Caco-2 (cell line): Measurements from ENCODE around the gene ADGB. TPM values are rescaled to one million over a fixed set of nuclear protein-coding genes. Genes with fewer than 3 reads are reported as not detected.

Experiments used
- BruUV-seq: library from RNA; stranded (reverse); fragments of 400-500 nt; replicated peaks from 2 replicates; lab custom pipeline; 2021; lab: Mats Ljungman, UMichigan
- CTCF ChIA-PET: fragments of 300-600 bp; sonication (Branson Sonifier 250); formaldehyde crosslinking; loops from one replicate; lab custom pipeline; 2022; ENCODE audit warnings: antibody characterized with exemption; lab: Charles Lee
- POLR2A ChIA-PET: fragments of 300-600 bp; sonication (Branson Sonifier 250); formaldehyde crosslinking; loops from one replicate; lab custom pipeline; 2022; ENCODE audit warnings: antibody characterized with exemption; lab: Charles Lee
- DNase-seq, 2 experiments: peaks; one replicate each; pipeline versions ENCODE4 v3.0.0 to v3.0.0-alpha.2; 2020 to 2022
- H3K27me3 ChIP-seq: replicated peaks from 2 replicates; pipeline ENCODE4 v1.6.0; 2011; ENCODE audit warnings: low read length; ENCODE audit not compliant: control insufficient read depth, insufficient read depth
- H3K36me3 ChIP-seq: 2 replicates; pipeline ENCODE4 v1.5.1; 2011; ENCODE audit warnings: low read length; ENCODE audit not compliant: control insufficient read depth, insufficient read depth
- H3K4me1 ChIP-seq: fragments of 250-450 bp; sonication (Bioruptor Pico); 2 replicates; pipeline ENCODE4 v1.5.1; 2020; ENCODE audit warnings: mild to moderate bottlenecking
- H3K4me3 ChIP-seq: 2 replicates; pipeline ENCODE4 v1.5.1; 2011; ENCODE audit warnings: low read depth, mild to moderate bottlenecking, control low read depth, low read length
- H3K9me3 ChIP-seq: fragments of 250-450 bp; sonication (Bioruptor Pico); 2 replicates; pipeline ENCODE4 v1.5.1; 2020; ENCODE audit warnings: mild to moderate bottlenecking, moderate library complexity
- H3K27ac Mint-ChIP-seq: one replicate; pipeline ENCODE4 v1.8.0; 2022; ENCODE audit warnings: mixed read lengths; ENCODE audit not compliant: unreplicated experiment
- H3K27me3 Mint-ChIP-seq: one replicate; pipeline ENCODE4 v1.8.0; 2022; ENCODE audit warnings: mixed read lengths; ENCODE audit not compliant: insufficient read depth, unreplicated experiment
- H3K36me3 Mint-ChIP-seq: one replicate; pipeline ENCODE4 v1.8.0; 2022; ENCODE audit warnings: mild to moderate bottlenecking, mixed read lengths; ENCODE audit not compliant: insufficient read depth, unreplicated experiment
- H3K4me1 Mint-ChIP-seq: one replicate; pipeline ENCODE4 v1.8.0; 2022; ENCODE audit warnings: low read depth, mixed read lengths; ENCODE audit not compliant: unreplicated experiment
- H3K4me3 Mint-ChIP-seq: one replicate; pipeline ENCODE4 v1.8.0; 2022; ENCODE audit warnings: mild to moderate bottlenecking, moderate library complexity, mixed read lengths; ENCODE audit not compliant: unreplicated experiment
- H3K9me3 Mint-ChIP-seq: one replicate; pipeline ENCODE4 v1.8.0; 2022; ENCODE audit warnings: mixed read lengths; ENCODE audit not compliant: unreplicated experiment
- CTCF ChIP-seq, 2 experiments: fragments of 200-600 bp in 1 of 2; IDR thresholded peaks; 1 replicate in 1 of 2; 2 replicates in 1 of 2; pipeline versions ENCODE4 v1.5.1 to v1.8.0; 2011 to 2022; ENCODE audit warnings: antibody characterized with exemption in 1 of 2, control low read depth in 1 of 2, inconsistent platforms in 1 of 2, low read depth in 1 of 2, low read length in 1 of 2, mild to moderate bottlenecking in 1 of 2, moderate library complexity in 1 of 2; ENCODE audit not compliant: insufficient read depth in 1 of 2, severe bottlenecking in 1 of 2, unreplicated experiment in 1 of 2
- intact Hi-C: fragments of 100-400 bp; cut with micrococcal nuclease; formaldehyde crosslinking; loops from one replicate; pipeline ENCODE4 v1.10.0; 2022; ENCODE audit not compliant: unreplicated experiment
- total RNA-seq: library from RNA; stranded (reverse); gene quantifications from 2 replicates; pipeline ENCODE4 v1.2.3, GENCODE V29; 2022

ADGB gene
- total RNA-seq, 1 experiment from 2014 or later, result not detected

- no TSS peak for BruUV-seq
- Histone ChIP-seq H3K36me3 (no peaks in the 10 kb centered on the region), H3K9me3 (no peaks in the 10 kb centered on the region), H3K4me1 (no peaks in the 10 kb centered on the region), H3K4me3 (no peak overlapping the region), H3K27me3 (no peaks in the 10 kb centered on the region)
- no peak for DNase-seq
- H3K4me3 Mint-ChIP-seq, result no peak overlapping the region
- peaks cover 5% of the 10 kb centered on the region for H3K27me3 Mint-ChIP-seq
- intact Hi-C loops, result no loop called here
- CTCF ChIA-PET, result no interaction called here
- POLR2A ChIA-PET, result no interaction called here
- no peaks in the 10 kb centered on the region for H3K36me3 Mint-ChIP-seq
- TF ChIP-seq CTCF (IDR thresholded peaks at IDR 0.05; ENCODE audit: insufficient read depth in 1 of 2, low read depth in 1 of 2, low read length in 1 of 2, severe bottlenecking in 1 of 2, unreplicated experiment in 1 of 2), result no peak
- no peaks in the 10 kb centered on the region for H3K4me1 Mint-ChIP-seq
- H3K9me3 Mint-ChIP-seq, result no peaks in the 10 kb centered on the region
- H3K27ac Mint-ChIP-seq, result no peak overlapping the region
Measured at GRCh38 chr6:146590492-146590891, 8.3 kb upstream of the ADGB start.

GRCh38 chr6:146592451-146592850 lies 6.3 kb upstream of the ADGB start:
- Histone ChIP-seq H3K9me3 (no peaks in the 10 kb centered on the region), H3K36me3 (no peaks in the 10 kb centered on the region), H3K4me1 (no peaks in the 10 kb centered on the region), H3K27me3 (no peaks in the 10 kb centered on the region), H3K4me3 (no peak overlapping the region)
- Mint-ChIP-seq H3K36me3 (no peaks in the 10 kb centered on the region), H3K27ac (no peak overlapping the region), H3K4me1 (no peaks in the 10 kb centered on the region), H3K9me3 (no peaks in the 10 kb centered on the region), H3K27me3 (peaks cover 6% of the 10 kb centered on the region), H3K4me3 (no peak overlapping the region)
- intact Hi-C loops, result no loop called here
- ChIA-PET CTCF (no interaction called here), POLR2A (no interaction called here)
- BruUV-seq, result no TSS peak
- no peak for DNase-seq
- no peak for TF ChIP-seq CTCF (IDR thresholded peaks at IDR 0.05; ENCODE audit: insufficient read depth in 1 of 2, low read depth in 1 of 2, low read length in 1 of 2, severe bottlenecking in 1 of 2, unreplicated experiment in 1 of 2)

GRCh38 chr6:146593986-146594385 lies 4.8 kb upstream of the ADGB start:
- H3K4me1 Mint-ChIP-seq, result peaks cover 7% of the 10 kb centered on the region
- Histone ChIP-seq H3K36me3 (no peaks in the 10 kb centered on the region), H3K27me3 (no peaks in the 10 kb centered on the region), H3K4me3 (no peak overlapping the region), H3K4me1 (no peaks in the 10 kb centered on the region), H3K9me3 (no peaks in the 10 kb centered on the region)
- POLR2A ChIA-PET, result no interaction called here
- H3K27ac Mint-ChIP-seq, result no peak overlapping the region
- BruUV-seq, result no TSS peak
- intact Hi-C loops, result no loop called here
- DNase-seq, result no peak
- peaks cover 8% of the 10 kb centered on the region for H3K27me3 Mint-ChIP-seq
- no peak overlapping the region for H3K4me3 Mint-ChIP-seq
- no peaks in the 10 kb centered on the region for H3K36me3 Mint-ChIP-seq
- CTCF ChIA-PET, result no interaction called here
- TF ChIP-seq CTCF (IDR thresholded peaks at IDR 0.05; ENCODE audit: insufficient read depth in 1 of 2, low read depth in 1 of 2, low read length in 1 of 2, severe bottlenecking in 1 of 2, unreplicated experiment in 1 of 2), result no peak
- no peaks in the 10 kb centered on the region for H3K9me3 Mint-ChIP-seq
